GM21381 (cell line): ENCODE measurements around the gene CCDC86.

Experiments
- ATAC-seq: cut with Tn5 transposase; IDR thresholded peaks from one replicate; pipeline ENCODE4 v1.9.1; 2021; ENCODE audit warnings: mild to moderate bottlenecking, moderate library complexity; ENCODE audit not compliant: unreplicated experiment

Gene CCDC86

DNA sequence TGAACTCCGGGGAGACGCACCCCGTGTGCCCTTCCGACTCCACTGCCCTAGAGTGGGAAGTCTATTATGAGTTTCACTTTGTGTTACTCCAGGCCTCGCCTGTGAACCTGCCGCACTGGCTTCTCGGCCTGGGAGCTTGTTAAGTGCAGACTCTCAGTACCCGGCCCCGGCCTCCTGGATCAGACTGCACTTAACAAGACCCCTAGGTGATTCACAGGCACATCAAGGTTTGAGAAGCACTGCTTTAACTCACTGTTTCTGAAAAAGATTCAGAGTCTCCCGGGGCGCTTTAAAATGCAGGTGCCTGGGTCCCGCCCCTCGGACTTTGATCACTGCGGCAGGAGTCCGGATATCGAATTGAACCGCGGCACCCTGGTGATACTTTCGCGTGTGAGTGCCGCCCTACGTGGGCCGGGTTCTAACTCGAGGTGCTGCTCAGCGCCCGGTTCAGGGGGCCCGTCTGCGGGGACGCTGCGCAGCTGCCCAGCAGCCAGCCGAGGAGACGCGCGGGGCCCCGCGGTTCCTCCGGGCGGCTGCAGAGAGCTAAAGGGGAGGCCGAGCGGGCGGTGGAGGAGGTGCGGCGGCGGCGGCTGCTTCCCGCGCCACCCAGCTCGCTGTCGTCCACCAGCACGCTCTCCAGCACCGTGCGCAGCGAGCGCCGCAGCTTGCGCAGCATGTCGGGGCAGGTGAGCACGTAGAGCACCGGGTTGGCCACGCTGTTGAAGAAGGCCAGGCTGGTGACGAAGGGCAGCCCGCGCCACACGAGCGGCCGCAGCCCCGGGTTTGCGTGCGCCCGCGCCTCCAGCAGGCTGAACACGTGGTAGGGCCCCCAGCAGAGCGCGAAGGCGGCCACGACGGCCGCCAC lies 10.4 kb downstream of the CCDC86 start:
- no peak for ATAC-seq

DNA sequence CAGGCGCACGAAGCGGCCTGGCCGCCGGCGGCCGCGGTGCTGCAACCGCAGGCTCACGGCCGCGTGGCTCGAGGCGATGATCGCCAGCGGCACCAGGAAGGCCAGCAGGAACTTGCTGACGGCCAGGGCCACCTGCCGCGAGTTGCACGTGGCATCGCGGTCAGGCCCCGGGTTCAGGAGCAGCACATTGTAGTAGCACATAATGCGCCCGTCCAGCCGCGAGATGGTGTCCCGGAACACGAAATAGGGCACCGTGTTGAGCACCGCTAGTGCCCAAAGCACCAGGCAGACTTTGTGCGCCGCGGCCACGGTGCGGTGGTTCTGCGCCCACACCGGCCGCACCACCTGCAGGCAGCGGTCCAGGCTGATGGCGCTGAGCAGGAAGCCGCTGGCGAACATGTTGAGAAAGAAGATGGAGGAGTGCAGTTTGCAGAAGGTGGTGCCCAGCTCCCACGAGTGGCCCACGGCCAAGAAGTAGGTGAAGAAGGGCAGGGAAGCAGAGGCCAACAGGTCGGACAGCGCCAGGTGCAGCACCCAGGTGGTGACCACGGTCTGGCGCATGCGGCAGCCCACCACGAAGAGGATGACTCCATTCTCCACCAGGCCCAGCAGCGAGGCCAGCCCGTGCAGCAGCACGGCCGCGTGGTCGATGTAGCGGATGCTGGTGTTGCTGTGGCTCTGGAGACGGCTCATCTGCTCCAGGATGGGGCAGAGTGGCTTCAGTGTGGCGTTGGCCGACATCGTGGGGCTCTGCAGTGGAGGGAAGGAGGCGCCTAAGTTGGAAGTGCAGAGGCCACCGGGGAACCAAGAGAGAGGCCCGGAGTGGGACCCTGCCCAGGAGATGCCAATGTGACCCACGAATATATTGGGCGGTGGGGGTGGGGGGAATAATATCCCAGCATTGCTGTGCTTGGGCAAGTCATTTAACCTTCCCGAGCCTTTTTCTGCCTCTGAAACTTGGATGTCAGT lies 11.4 kb downstream of the CCDC86 start:
- no peak for ATAC-seq

DNA sequence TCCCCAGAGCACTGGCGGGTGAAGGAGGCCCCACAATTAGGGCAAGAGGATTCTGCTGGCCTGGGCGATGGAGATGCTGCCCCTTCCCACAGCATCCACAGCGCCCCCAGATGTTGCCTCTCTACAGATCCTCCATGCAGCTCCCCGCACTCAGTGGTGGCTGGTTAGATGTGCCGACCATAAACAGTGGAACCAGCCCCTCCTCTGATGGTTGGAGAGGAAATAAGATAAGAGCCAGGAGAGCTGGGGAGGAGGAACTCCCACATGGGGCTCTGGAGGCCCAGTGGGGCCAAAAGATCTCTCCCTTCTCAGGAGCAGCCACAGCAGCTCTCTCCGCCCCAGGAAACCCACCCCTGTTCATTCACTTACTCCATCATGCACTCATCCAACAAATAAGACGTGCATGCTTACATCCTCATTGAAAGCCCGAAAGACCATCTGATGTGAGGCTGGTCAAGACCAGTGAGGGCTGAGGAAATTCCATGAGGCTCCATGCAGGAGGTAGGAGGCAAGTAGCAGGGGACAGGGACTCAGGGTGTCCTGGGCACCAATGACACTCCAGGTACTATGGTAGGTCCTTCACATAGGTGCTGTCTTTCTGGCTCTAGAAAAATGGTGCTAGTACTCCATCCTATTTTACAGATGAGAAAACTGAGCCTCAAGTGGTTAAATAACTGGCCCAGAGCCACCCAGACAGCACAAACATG lies 12.4 kb downstream of the CCDC86 start:
- no peak for ATAC-seq

DNA sequence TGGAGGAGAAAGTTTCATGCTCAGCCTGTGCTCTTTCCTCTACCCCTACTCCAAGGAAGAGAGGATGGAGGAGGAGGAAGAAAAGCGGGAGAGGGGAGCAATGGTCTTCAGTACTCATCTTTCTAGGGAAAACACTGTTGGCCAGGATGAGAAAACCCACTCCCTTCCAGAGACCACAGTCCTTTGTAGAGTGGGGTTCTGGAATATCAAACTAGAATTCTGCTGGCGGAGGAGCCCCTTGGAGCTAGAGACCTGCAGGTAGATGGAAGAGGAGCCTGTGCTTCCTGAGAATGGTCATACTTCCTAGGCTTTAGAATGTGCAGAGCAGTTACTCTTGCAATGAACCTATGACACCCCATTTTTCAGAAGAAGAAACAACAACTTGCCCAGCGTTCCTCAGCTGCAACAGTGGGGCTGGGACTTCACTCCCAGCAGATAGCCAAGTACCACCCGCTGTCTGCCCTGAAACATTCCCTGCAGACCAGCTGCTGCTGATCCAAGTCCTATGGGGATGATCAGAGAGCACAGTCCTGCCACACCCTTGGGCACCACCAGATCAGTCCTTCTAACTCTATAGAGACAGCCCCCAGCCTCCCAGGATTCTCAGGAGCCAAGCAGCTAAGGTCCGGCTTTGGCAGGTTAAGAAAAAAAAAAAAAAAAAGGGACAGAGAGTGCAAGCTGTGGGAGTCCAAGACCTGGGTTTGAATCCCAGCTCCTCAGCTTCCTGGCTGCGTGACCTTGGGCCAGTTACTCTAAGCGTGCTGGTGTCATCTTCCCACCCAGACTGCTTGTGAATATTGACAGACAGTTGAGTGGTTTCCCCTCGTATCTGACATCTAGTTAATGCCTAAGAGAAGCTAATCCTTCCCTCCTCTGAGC lies 13.2 kb downstream of the CCDC86 start:
- ATAC-seq = no peak

DNA sequence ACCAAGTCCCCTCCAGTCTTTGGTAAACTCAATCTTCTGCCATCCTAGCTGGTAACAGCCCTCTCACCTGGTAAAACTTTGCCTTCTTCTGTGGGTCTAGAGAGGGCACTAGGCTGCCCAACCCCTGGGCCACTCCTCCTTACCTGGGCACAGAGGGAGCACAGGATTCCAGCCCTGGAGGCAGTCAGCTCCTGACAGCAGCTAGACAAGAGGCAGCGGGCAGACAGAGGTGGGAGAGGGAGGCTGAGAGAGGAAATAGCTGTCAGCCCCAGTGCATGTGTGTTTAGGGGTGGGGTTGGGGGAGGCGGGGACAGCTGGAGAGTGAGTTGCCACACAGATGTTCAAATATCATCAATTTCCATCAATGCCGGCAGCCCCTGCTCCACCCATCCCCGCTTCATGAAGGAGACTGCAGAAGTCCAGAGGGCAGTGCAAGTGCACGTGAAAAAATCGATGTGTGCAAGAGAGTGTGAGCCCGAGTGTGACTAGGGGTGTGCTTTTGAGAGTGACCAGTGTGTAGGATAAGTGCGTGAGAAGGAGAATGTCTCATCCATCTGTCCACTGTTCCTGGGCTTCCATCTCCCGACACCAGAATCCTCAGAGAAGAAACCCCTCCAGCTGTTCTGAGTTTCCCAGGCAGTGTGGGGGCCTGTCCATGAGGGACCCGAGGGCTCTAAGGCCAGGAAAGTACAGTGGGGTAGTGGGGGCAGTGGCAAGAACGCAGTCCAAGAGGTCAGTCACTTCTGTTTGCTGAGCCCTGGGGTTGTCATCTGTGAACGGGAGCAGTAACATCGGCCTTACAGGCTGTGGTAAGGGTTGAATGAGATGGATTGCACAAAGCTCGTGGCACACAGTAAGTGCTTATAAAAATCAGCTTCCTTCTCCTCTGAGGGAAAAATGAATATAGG lies 14.1 kb downstream of the CCDC86 start, which contains the start of gene PTGDR2:
Gene PTGDR2 (minus strand): TSS at position 225 of the 908 bp plus-strand sequence. CDS start 2,228 bp downstream, outside the sequence.
- ATAC-seq = no peak

DNA sequence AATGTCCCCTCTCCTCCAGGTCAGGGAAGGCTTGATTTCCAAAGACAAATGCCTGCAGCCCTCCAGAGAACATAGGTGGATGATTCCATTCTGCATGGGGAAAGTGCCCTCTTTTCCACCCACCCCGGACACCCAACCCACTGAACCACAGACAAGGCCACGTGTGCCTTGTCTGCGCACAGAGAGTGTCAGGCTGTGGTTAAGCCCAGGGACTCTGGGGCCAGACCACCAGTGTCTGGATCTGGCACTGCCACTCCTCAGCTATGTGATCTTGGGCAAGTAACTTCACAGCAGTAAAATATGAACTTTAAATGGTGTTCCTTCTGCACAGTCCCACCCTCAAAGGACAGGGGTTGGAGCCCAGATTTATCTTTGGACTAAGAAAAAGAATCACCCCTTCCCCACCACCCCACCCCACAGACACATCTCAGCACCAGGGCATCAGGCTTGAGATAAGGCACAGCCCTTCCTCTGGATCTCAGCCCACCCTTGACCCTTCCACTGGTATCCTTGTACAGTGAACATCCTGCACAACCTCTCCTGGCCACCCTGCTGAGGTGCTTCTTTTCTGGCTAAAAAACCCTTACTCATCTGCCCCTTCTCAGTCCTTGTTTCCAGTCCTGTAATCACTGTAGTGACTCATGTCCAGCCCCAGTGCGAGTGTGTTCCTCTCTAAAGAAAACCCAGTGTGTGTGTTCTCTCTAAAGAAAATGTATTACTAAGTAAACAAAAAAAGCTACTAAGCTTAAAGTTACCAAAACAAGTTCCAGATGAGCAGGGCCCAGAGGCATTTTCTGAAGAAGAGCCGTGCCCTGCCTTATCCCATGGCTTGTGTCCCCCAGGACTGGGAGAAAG lies 15.7 kb downstream of the CCDC86 start:
- no peak for ATAC-seq

DNA sequence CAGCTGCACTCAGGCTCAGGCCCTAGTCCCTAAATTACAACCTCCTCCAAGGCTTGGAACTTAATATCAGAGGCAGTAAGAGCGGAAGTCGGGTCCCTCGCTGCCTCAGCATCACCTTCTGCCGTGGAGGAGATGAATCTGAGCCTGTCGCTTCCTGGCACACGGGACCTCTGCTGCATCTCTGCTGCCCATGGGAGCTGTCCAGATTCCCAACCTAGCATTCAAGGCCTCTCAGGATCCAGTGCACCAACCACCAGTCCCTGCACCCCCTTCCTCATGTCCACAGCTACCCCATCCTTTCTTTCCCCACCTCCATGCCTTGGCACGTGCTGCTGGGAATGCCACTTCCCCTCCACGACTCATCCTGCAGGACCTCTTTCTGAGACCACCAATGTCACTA lies 16.3 kb downstream of the CCDC86 start:
- no peak for ATAC-seq

DNA sequence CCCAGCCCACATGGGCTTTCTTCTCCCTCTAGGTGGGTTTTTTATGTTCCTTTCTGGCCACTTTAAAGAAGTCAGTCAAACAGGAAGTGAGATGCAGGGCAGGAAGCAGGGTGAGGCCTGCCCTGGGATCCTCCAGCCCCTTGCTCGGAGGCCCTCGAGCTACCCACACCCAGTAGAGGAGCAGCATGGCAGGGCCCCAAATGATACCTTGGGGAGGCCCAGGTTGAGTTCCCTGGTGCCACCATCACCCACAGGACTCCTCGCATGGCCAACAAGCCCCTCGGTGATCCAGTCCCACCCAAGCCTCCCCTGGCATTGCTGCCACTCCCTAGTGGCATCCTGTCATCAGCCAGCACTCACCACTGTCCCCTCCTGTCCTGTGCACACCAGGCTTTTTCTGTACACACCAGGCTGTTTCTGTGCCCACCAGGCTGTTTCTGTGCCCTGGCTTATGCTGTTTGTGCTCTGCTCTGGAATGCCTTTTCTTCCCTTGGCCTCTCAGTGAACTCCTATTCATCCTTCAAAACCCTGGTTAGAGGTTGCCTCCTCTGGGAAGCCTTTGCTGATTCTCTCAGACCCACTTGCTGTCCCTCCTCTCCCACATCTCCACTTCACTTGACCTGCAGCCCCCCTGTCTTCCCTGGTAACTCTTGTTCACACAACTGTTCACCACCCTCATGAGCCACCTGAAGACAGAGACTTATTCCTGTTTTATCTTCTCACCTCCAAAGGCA lies 17.0 kb downstream of the CCDC86 start:
- ATAC-seq = no peak

DNA sequence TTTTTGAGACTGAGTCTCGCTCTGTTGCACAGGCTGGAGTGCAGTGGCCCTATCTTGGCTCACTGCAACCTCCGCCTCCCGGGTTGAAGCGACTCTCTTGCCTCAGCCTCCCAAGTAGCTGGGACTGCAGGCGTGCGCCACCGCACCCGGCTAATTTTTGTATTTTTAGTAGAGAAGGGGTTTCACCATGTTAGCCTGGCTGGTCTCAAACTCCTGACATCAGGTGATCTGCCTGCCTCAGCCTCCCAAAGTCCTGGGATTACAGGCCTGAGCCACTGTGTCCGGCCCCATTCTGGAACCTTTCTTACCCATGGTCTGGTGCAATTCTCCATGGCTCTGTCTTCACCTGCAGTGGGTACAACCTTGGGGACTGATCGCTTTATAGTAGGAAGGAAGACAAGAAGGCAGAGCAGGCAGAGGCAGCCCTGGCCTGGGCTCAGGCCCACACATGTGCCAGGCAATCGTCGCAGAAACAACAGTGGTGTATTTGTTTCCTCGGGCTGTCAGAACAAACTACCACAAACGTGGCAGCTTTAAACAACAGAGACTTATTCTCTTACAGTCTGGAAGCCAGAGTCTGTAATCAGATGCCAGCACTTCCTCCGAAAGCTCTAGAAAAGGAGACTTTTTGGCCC lies 17.8 kb downstream of the CCDC86 start:
- ATAC-seq = no peak

DNA sequence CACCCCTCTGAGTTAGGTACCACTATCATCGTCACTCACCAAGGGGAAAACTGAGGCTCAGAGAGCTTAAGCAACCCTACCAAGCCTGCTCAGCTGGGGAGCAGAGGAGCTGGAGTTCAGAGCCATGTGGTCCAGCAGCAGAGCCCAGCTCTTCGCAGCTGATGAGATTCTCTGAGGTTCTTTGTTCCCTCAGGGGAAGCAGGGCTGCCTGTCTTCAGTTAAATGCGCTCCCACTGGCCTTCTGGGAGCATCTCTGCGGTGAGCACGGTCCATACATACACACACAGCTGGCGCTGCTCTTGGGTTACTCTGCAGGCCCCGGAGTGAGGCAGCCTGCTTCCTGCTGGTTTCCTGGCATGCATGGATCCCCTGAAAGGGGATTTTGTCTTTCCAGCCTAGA lies 19.0 kb downstream of the CCDC86 start:
- ATAC-seq = no peak

DNA sequence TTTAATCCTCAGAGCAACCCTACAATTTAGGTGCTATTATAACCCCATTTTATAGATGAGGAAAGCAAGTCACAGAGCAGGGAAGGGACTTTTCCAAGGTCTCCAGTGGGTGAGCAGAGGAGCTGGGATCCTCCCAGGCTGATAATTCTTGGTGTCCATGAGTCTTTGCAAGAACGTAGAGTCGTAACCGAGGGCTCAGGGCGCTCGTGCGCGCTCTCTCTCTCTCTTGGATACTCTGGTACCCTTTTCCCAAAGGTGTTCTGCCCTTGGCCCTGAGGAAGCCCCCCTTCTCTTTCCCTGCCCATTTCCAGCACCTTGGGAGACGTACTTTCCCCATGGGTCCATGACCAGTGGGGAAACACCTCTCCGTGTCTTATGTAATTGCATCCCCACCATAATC lies 20.3 kb downstream of the CCDC86 start:
- no peak for ATAC-seq

DNA sequence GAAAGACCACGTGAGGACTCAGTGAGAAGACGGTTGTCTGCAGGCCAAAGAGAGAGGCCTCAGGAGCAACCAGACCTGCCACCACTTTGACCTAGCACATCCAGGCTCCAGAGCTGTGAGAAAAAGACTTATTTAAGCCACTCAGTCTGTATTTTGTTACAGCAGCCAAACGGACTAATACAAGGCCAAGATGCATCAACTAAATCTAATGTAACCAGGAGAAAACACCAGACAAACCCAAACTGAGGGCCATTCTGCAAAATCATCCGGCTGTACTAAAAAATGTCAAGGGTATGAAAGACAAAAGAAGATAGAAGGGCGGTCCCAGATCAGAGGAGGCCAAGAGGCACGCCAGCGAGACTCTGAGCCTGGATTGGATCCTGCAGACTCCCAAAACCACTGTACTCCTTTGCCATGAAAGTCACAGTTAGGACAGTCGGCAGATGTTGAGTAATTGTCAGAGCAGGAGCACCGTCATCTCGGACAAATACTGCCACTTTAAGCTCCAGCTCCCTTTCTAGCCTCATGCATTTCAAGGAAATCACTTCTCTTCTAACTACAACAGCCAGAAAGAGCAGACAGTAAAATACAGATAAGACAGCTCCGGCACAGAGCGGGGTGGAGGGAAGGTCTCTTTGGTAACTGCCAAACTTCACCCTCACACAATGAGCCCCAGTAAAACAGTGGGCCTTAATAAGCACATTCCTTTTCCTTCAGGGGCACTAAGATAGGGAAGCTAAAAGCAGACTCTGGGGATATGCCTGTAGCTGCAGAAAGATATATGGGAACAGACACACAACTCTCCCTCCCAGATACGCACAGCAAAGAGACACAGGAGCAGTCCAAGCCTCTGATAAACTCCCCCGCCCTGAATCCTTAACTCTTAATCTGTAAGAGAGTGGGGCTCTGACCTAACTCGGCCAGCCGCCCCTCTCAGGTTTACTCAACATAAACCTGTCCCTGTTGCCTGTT lies 21.9 kb downstream of the CCDC86 start:
- ATAC-seq = no peak

DNA sequence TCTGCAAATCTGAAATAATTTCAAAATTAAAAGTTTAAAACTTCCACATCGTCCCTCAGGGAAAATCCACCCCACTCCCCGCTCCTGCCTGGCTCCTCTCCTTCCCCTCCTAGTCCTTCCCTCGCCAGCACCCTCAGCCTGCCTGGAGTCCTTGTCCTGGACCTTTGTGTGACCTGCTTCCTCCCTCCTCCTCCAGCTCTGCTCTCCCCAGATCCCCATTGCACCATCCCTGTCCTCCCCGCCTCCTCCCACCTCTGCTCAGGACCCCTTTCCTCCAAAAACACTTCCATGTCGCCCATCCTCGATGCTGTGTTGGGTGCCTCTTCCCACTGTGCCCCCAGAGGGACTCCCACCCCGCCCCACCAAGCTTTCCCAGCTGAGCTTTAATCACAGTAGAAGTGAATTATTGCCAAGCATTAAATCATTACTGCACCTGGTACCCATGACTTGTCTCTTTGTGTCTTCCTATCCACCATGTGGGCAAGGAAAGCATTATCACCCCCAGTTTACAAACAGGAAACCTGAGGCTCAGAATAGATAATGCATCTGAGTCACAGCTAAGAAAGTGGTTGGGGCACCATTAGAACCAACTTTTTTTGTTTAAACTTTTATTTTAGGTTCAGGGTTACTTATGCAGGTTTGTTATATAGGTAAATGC lies 23.1 kb downstream of the CCDC86 start:
- ATAC-seq = no peak

DNA sequence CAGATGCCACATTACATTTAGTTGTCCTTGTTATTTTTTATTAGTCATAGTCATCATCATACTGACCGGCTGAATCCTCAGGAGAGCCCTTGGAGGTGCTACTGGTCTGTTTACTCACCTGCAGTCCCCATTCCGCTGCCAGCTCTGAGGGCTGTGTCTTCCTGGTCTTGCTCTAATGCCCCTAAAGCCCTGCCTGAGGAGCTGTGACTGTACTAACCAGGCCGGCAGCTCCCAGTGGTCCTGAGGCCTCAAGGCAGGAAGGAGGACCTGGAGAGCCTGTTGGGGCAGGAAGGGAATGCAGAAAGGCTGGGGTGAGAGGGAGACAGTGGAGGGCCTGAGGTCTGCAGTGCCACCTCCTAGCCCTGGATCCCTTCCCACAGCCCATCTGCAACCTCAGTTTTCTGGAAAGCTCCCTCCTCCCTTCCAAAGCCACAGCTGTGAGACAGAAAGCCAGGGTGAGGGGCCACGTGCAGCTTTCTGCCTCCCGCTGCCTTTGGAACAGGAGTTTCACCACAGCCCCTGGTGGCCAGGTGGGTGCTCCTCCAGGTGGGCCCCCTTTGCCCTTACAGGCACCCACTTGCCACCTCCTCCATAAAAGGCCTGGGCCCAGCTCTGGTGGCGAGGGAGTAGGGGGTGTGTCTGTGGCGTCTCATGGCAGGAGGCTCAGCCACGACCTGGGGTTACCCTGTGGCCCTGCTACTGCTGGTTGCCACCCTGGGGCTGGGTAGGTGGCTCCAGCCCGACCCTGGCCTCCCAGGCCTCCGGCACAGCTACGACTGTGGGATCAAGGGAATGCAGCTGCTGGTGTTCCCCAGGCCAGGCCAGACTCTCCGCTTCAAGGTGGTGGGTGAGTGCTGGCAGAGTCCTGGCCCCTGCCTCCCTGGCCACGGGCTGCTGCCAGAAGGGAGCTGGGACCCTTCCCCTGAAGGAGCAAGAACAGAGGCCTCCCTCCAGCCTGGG lies 25.3 kb downstream of the CCDC86 start, which contains the start of gene ZP1:
Gene ZP1 (plus strand): TSS at position 632 of the 960 bp plus-strand sequence. CDS start 20 bp downstream, at position 652.
- ATAC-seq = no peak
